Measurements from ENCODE around the gene BATF.

The BATF gene

DNA sequence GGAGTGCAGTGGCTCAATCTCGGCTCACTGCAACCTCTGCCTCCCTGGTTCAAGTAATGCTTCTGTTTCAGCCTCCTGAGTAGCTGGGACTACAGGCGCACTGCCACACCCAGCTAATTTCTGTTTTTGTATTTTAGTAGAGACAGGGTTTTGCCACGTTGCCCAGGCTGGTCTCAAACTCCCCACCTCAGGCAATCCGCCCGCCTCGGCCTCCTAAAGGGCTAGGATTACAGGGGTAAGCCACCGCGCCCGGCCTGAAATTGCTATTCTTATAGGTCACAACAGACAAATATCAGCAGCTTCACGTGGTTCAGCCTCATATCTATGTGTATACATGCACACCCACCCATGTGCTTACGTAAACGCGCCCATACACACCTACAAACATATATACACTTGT lies 23.6 kb downstream of the BATF start:
- no peak for DNase-seq (ENCODE audit: low spot score)

GRCh38 chr14:75547552-75548250 lies 25.4 kb downstream of the BATF start:
- no peak for TF ChIP-seq CTCF (IDR thresholded peaks at IDR 0.05; ENCODE audit: extremely low read depth, missing control alignments)
- no peak for DNase-seq (ENCODE audit: low spot score)

More for the DNA sequence above, 23.6 kb downstream of the BATF start:
- TF ChIP-seq CTCF (IDR thresholded peaks at IDR 0.05; ENCODE audit: extremely low read depth, missing control alignments): no peak

GRCh38 chr14:75548544-75548943 lies 26.3 kb downstream of the BATF start:
- TF ChIP-seq CTCF (IDR thresholded peaks at IDR 0.05; ENCODE audit: extremely low read depth, missing control alignments): no peak

GRCh38 chr14:75549169-75549568 lies 26.9 kb downstream of the BATF start:
- no peak for TF ChIP-seq CTCF (IDR thresholded peaks at IDR 0.05; ENCODE audit: extremely low read depth, missing control alignments)
- DNase-seq (ENCODE audit: low spot score): peak; percentile 61

More at GRCh38 chr14:75548544-75548943, 26.3 kb downstream of the BATF start:
- DNase-seq (ENCODE audit: low spot score): no peak

DNA sequence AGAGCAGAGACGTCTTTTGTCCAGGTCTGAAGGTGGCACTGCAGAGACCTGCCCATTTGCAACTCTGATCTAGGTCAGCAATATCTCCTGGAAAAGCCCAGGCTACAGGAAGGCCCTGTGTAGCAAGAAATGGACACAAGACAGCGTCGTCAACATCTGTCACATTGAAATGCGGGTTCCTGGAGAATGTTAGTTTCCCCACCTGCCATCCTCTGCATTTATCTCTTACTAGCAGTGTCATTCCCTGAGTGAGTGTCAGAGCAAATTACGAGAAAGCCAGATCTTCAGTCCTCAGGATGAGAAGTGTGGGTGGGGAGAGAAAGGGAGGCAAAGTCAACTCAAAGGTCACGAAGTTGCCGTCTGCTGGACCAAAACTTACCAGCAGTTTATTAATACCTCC lies 28.8 kb downstream of the BATF start:
- no peak for DNase-seq (ENCODE audit: low spot score)
- TF ChIP-seq CTCF (IDR thresholded peaks at IDR 0.05; ENCODE audit: extremely low read depth, missing control alignments): no peak

GRCh38 chr14:75553157-75553556 lies 30.9 kb downstream of the BATF start:
- TF ChIP-seq CTCF (IDR thresholded peaks at IDR 0.05; ENCODE audit: extremely low read depth, missing control alignments): no peak

DNA sequence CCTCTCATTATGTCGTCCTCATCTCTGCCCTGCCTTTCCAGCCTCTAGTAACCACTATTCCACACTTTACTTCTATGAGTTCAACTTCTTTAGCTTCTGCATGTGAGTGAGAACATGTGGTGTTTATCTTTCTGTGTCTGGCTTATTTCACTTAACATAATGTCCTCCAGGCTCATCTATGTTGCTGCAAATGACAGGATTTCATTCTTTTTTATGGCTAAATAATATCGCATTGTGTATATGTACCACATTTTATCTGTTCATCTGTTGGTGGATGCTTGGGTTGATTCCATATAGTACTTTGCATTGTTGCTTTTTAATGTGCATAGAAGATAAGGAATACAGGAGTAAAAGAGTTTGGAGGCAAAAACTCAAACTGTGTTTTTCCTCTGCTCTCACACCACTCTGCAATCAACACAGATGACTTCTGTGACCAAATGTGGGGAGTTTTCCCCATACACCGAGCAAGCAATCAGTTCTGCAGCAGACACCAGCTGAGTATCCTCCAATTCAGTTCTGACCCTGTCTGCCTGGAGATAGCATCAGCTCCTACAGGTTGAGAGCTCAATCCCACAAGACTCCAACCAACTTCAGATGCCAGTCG lies 31.6 kb downstream of the BATF start:
- DNase-seq (ENCODE audit: low spot score): no peak
- no peak for TF ChIP-seq CTCF (IDR thresholded peaks at IDR 0.05; ENCODE audit: extremely low read depth, missing control alignments)

More at GRCh38 chr14:75553157-75553556, 30.9 kb downstream of the BATF start:
- no peak for DNase-seq (ENCODE audit: low spot score)
